ENCODE results near the gene MINDY4. TPM values are rescaled to one million over a fixed set of nuclear protein-coding genes. Genes with fewer than 3 reads are reported as not detected.

The MINDY4 gene
- total and polyA plus RNA-seq, 2 of the 4 experiments (the other 2 are of a cell fraction): 1.8 to 3.6 TPM

DNA sequence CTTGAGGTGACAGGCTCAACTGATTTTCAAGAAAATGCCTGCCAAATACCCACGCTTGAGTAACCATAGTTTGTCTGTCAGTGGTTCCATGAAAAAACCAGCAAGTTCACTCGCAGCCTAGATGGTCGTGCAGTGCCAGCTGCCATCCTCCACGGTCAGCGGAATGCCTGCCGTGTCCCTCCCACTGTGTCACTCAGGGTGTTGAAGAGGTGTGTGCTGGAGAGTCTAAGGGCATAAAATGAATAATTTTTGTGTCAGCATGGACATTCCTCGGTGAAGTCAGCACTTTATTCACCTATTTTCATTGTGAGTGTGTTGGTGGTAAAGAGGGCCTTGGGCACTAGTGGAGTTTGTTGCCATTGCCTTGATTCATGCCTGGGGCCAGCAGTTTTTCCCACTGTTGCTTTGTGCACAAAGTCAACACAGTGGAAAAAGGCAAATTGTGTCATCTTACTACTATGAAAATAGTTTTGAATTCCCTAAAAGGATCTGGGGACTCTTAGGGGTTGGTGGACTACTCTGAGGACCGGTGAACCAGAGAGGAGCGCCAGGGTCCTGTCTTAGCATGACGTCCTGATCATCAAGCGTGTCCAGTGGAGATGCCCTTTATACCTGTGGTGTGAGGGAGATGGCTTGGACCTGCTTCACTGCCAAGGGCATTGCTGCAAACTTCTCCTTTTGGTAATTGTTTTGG, 17.6 kb downstream of the MINDY4 start:
- no peaks in the 10 kb centered on the region for H3K9me3 ChIP-seq (ENCODE audit: control insufficient read depth, insufficient read depth, low read length)
- intact Hi-C loops (cut with micrococcal nuclease) (no loop called here), in situ Hi-C loops (cut with MboI; ENCODE audit: low sequenced_read_pairs) (no loop called here), dilution Hi-C loops (cut with HindIII; ENCODE audit: low sequenced_read_pairs, unreplicated experiment) (no loop called here)
- H3K27ac ChIP-seq (ENCODE audit: insufficient read depth, low read length): 0 out of 2 replicates have a peak overlapping the region, but pooled peaks have one; percentile 21
- no peak overlapping the region for H2BK5ac ChIP-seq (ENCODE audit: low read depth, low read length, poor library complexity, severe bottlenecking)
- TF ChIP-seq RAD21 (IDR thresholded peaks at IDR 0.05; ENCODE audit: low read length): no peak
- no peak for TF ChIP-seq CTCF (conservative IDR thresholded peaks at IDR 0.05; ENCODE audit: low read depth, low read length)
- no peak for TF ChIP-seq MXI1 (IDR thresholded peaks at IDR 0.05; ENCODE audit: borderline replicate concordance, low read depth, low read length)
- TF ChIP-seq, protein P1, sequence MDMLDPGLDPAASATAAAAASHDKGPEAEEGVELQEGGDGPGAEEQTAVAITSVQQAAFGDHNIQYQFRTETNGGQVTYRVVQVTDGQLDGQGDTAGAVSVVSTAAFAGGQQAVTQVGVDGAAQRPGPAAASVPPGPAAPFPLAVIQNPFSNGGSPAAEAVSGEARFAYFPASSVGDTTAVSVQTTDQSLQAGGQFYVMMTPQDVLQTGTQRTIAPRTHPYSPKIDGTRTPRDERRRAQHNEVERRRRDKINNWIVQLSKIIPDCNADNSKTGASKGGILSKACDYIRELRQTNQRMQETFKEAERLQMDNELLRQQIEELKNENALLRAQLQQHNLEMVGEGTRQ (IDR thresholded peaks at IDR 0.05; ENCODE audit: low read depth, low read length): no peak
- no peak for TF ChIP-seq FOS (IDR thresholded peaks at IDR 0.05; ENCODE audit: low read depth, low read length)
- no peak for TF ChIP-seq CEBPB (IDR thresholded peaks at IDR 0.05; ENCODE audit: low read depth, low read length)
- TF ChIP-seq BHLHE40 (IDR thresholded peaks at IDR 0.05; ENCODE audit: low read depth, low read length): no peak
- TF ChIP-seq NFE2L2 (IDR thresholded peaks at IDR 0.05; ENCODE audit: low read depth, low read length): no peak
- TF ChIP-seq POLR2A (IDR thresholded peaks at IDR 0.05; ENCODE audit: low read depth, low read length): no peak
- no peak for TF ChIP-seq RFX5 (IDR thresholded peaks at IDR 0.05; ENCODE audit: low read depth, low read length)
- TF ChIP-seq RCOR1 (IDR thresholded peaks at IDR 0.05; ENCODE audit: insufficient replicate concordance, low read length): no peak
- TF ChIP-seq MAFK (IDR thresholded peaks at IDR 0.05; ENCODE audit: low read depth, low read length): no peak
- TF ChIP-seq CHD1 (IDR thresholded peaks at IDR 0.05; ENCODE audit: low read depth, low read length): no peak
- no peak for TF ChIP-seq SMC3 (IDR thresholded peaks at IDR 0.05; ENCODE audit: low read depth, low read length)
- no peak for TF ChIP-seq MAZ (IDR thresholded peaks at IDR 0.05; ENCODE audit: borderline replicate concordance, low read depth, low read length)
- CTCF ChIA-PET: interaction anchor here (0.7 kb wide), 1 partner anchor 150 kb away, joined by 4 read pairs; no protein-coding TSS in a partner anchor
- no peak overlapping the region for H3K9ac ChIP-seq (ENCODE audit: low read depth, low read length)
- DNase-seq: no peak
- no peak overlapping the region for H4K8ac ChIP-seq (ENCODE audit: low read depth in 2 of 2, low read length in 2 of 2)
- ATAC-seq (ENCODE audit: low read depth): no peak
- H3K23ac ChIP-seq (ENCODE audit: low read depth, low read length): no peak overlapping the region
- no peak overlapping the region for H4K5ac ChIP-seq (ENCODE audit: low read depth, low read length)
- no TSS peak for BruUV-seq (replicated peaks)
- no peak overlapping the region for H3K4me3 ChIP-seq (ENCODE audit: insufficient read depth, low read depth, low read length)
- peaks cover 18% of the 10 kb centered on the region for H3K9me1 ChIP-seq (ENCODE audit: insufficient read depth, low read length)
- H2BK20ac ChIP-seq (ENCODE audit: low read depth, low read length): peak overlapping the region; percentile 8
- no peak overlapping the region; the same call in 1 of the 2 replicates for H3K4me2 ChIP-seq (ENCODE audit: low read depth, low read length)
- peak overlapping the region; percentile 57 for H2BK120ac ChIP-seq (ENCODE audit: low read depth, low read length)
- no peaks in the 10 kb centered on the region for H3K27me3 ChIP-seq (ENCODE audit: control insufficient read depth, insufficient read depth, low read length)
- H2AK9ac ChIP-seq (replicated peaks; ENCODE audit: low read depth, low read length, poor library complexity): peak overlapping the region; percentile 11
- H2AK5ac ChIP-seq (ENCODE audit: low read depth, low read length): peak overlapping the region; percentile 56
- no peak overlapping the region for H4K91ac ChIP-seq (ENCODE audit: insufficient read depth, low read depth, low read length)
- no peak overlapping the region for H2AFZ ChIP-seq (replicated peaks; ENCODE audit: low read length, poor library complexity)
- 0 out of 2 replicates have a peak, but pooled peaks cover 5% of the 10 kb centered on the region for H3K4me1 ChIP-seq (ENCODE audit: control insufficient read depth, insufficient read depth, low read length)
- H2BK15ac ChIP-seq (ENCODE audit: low read depth, low read length): peak overlapping the region; percentile 41; the same call in 2 of the 3 replicates
- peaks cover 13% of the 10 kb centered on the region for H3K36me3 ChIP-seq (ENCODE audit: control insufficient read depth, insufficient read depth, low read length)
- H4K20me1 ChIP-seq (ENCODE audit: insufficient read depth, low read length): no peaks in the 10 kb centered on the region
- no CpG with 5 or more reads among the region's 11 CpGs for WGBS, 2 experiments (ENCODE audit: extremely low coverage in 2 of 2, insufficient read length in 1 of 2)
- H3K18ac ChIP-seq (ENCODE audit: low read depth, low read length): no peak overlapping the region
- H3K56ac ChIP-seq (ENCODE audit: extremely low read depth, insufficient read depth, low read length): no peak overlapping the region
- peak overlapping the region; percentile 23 for H3K4ac ChIP-seq (ENCODE audit: low read depth, low read length)
- H3K14ac ChIP-seq (replicated peaks; ENCODE audit: low read depth, low read length): peak overlapping the region; percentile 23; the same call in 1 of the 2 replicates
- peaks cover 0 to 7% of the 10 kb centered on the region in 2 experiments; a peak in 1 of 4 replicates for H3K79me1 ChIP-seq (ENCODE audit: low read depth in 1 of 2, low read length in 2 of 2)
- POLR2A ChIA-PET (ENCODE audit: unreplicated experiment): no interaction called here

Measured in IMR-90 (cell line).